MM.1S (cell line): ENCODE results near the gene PYM1.

Source experiments
- EZH2 ChIP-seq: fragments of 300-600 bp; sonication (generic); optimal IDR thresholded peaks from 2 replicates; pipeline ENCODE3; 2017; ENCODE audit warnings: low read depth, mild to moderate bottlenecking, antibody characterized with exemption, low read length, mixed read lengths
- TF ChIP-seq, protein P1 (sequence below): fragments of 300-600 bp; sonication (generic); IDR thresholded peaks from 2 replicates; pipeline ENCODE4 v1.5.1; 2016; ENCODE audit warnings: antibody characterized with exemption, low read length, mixed read lengths

- TF ChIP-seq, protein P1, sequence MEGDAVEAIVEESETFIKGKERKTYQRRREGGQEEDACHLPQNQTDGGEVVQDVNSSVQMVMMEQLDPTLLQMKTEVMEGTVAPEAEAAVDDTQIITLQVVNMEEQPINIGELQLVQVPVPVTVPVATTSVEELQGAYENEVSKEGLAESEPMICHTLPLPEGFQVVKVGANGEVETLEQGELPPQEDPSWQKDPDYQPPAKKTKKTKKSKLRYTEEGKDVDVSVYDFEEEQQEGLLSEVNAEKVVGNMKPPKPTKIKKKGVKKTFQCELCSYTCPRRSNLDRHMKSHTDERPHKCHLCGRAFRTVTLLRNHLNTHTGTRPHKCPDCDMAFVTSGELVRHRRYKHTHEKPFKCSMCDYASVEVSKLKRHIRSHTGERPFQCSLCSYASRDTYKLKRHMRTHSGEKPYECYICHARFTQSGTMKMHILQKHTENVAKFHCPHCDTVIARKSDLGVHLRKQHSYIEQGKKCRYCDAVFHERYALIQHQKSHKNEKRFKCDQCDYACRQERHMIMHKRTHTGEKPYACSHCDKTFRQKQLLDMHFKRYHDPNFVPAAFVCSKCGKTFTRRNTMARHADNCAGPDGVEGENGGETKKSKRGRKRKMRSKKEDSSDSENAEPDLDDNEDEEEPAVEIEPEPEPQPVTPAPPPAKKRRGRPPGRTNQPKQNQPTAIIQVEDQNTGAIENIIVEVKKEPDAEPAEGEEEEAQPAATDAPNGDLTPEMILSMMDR = no peak
- TF ChIP-seq EZH2 = no peak
Observed at GRCh38 chr12:55970775-55971174, 43.1 kb upstream of the PYM1 start.
